GM12875 (cell line): ENCODE measurements around the gene MEAF6.

Experiments
- H3K4me3 ChIP-seq: one replicate; pipeline ENCODE4 v1.5.1; 2011; ENCODE audit warnings: low read depth, low read length, control low read depth
- TF ChIP-seq, protein P1 (sequence below): IDR thresholded peaks from 2 replicates; pipeline ENCODE4 v1.5.1; 2011; ENCODE audit warnings: low read depth, mild to moderate bottlenecking, control low read depth, inconsistent platforms, low read length, moderate library complexity, borderline replicate concordance; ENCODE audit not compliant: insufficient read depth

The MEAF6 gene

DNA sequence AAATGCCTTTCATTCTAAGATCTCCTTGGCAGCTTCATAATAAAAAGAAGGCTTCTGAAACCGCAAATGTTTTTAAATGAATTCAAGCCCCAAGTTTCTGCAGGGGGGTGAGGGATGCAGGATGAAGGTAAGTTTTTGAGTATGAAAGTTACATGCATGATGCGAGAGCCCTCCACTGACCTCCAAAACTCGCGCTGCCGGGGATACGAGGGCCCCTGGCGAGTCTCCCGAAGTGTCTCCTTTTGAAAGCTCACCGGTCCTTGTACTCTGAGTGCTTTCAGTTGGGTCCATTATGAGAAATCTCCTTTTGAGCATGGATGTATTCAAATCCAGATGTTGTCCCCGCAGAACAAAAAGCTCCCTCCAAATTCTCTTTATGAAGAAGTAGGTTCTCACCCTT lies 59.0 kb downstream of the MEAF6 start:
- TF ChIP-seq, protein P1, sequence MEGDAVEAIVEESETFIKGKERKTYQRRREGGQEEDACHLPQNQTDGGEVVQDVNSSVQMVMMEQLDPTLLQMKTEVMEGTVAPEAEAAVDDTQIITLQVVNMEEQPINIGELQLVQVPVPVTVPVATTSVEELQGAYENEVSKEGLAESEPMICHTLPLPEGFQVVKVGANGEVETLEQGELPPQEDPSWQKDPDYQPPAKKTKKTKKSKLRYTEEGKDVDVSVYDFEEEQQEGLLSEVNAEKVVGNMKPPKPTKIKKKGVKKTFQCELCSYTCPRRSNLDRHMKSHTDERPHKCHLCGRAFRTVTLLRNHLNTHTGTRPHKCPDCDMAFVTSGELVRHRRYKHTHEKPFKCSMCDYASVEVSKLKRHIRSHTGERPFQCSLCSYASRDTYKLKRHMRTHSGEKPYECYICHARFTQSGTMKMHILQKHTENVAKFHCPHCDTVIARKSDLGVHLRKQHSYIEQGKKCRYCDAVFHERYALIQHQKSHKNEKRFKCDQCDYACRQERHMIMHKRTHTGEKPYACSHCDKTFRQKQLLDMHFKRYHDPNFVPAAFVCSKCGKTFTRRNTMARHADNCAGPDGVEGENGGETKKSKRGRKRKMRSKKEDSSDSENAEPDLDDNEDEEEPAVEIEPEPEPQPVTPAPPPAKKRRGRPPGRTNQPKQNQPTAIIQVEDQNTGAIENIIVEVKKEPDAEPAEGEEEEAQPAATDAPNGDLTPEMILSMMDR: no peak
- no peak overlapping the region for H3K4me3 ChIP-seq

DNA sequence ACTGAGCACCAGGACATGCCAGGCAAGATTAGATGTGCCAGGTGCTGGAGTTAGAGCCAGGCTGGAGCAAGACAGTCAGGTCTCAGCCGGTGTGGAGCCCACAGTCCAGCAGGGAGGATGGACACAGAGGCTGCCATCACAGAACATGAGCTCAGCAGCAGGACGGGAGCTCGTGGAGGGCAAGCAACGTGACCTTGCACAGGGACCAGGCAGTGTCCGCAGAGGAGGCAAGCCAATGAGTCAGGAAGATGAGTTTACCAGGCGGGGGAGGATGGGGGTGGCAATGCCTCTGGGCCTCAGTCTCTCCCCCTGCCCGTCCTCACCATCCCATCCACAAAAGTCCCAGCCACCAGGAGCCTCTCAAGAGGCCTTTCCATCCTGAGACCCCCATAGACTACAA lies 60.9 kb downstream of the MEAF6 start:
- no peak overlapping the region for H3K4me3 ChIP-seq
- TF ChIP-seq, protein P1: no peak

DNA sequence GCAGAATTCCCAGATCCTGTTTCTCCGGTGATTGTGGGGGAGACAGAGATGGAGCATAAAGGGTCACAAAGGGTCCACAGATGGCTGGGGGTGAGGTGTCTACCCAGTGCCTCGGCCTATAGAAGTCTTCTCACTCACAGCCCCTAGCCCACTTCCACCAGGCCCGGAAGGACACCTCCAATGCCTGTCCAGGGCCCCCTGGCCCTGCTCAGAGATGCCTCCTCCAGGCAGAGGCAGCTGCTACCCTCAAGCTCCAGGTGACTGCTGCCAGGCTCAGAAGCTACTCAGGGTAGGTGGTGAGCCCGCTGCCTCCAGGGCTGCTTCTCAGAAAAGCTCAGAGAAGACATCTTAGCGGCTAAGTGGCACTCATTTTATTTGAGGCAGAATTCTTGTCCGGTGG lies 62.1 kb downstream of the MEAF6 start:
- TF ChIP-seq, protein P1: no peak
- H3K4me3 ChIP-seq: no peak overlapping the region

DNA sequence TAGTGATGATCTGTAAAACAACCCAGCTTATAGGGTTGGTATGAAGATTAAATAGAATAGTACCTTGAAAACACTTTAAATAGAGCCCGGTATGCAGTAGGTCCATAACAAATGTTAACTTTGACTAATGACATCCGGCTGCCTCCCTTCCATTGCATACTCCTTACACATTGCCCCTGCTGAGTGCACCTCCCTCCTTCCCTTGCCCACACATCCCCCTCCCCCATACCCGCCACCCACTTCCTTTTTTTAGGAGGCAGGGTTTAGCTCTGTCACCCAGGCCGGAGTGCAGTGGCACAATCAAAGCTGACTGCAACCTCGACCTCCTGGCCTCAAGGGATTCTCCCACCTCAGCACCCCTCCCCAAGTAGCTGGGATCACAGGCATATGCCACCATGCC lies 64.6 kb downstream of the MEAF6 start:
- no peak overlapping the region for H3K4me3 ChIP-seq
- TF ChIP-seq, protein P1: no peak

DNA sequence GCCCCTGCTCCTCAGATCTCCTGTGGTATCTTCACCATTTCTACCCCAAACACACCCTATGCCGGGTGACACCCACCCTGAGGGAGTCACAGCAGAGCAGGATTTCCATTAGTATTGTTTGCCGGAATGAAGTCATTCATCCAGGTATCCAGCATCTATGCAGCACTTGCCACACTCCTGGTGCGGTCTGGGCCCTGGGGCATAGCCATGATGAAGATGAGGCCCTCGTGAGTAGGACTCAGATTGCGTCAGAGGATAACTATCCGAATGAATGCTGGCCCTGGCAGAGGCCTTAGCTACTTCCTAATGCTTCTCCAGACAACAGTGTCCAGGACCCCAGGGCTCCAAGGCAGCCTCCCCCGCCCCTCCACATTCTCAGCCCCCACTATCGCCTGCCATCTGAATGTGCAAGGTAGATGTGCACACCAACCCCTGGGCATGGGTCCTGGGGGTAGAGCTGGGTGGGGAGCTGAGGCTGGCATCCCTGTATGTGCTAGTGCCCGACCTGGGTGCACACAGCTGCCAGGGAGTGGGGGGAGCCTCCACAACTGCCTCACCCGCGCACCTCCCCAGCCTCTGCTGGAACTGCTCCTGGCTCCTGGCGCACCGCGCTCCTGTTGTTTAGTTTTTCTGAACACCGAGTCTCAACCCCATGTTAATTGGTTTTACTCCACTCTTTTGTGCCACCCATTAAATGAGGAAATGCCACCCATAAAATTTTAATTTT lies 65.7 kb downstream of the MEAF6 start:
- TF ChIP-seq, protein P1: no peak

DNA sequence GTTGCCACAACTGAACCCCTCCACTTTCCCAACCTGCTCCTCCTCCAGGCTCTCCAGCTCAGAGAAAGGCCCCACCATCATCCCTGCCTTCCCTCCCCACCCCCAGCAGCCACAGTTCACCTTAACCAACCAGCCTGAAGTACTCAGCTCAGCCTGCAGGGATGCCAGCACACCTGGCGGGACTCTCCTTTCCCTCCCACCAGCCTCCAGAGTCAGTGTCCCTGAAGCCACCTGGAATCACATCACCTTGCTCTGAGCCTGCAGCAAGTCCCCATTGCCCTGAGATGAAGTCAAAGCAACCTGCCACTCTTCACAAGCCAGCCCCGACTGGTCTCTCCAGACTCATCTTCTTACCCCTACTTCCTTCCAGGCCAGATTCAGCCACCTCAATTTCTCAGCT lies 66.4 kb downstream of the MEAF6 start:
- H3K4me3 ChIP-seq: no peak overlapping the region
- TF ChIP-seq, protein P1: no peak

More for the DNA sequence above, 65.7 kb downstream of the MEAF6 start:
- H3K4me3 ChIP-seq: no peak overlapping the region

DNA sequence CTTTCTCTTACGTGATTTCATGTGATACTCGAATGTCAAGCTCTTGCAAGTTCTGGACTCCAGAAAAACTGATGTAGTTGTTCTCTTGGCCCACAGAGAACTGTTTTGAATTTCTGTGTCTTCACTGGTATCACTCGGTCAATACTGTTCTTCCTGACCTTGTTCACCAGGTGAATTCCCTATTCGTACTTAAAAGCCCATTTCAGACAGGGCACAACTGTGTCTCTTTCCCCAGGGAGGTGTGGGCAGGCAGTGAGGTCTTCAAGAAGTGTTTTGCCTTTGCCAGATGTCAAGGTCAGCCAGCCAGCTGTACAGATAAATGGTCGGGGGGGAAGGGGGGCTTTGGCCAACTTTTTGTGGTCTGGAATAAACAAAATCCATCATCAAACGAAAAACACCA lies 67.7 kb downstream of the MEAF6 start:
- TF ChIP-seq, protein P1: no peak
- no peak overlapping the region for H3K4me3 ChIP-seq
